ENCODE data around the gene TRPM3. TPM values are rescaled to one million over a fixed set of nuclear protein-coding genes. Genes with fewer than 3 reads are reported as not detected.

TRPM3 gene
- total and polyA plus RNA-seq, 2 donors (not counting 1 experiment from before 2014, with no cell fraction given): not detected

Small RNA genes within 50 kb of the gene (small RNA-seq; reads per million reads assigned to genes)
- not detected for gene MIR204 (ENCODE audit: insufficient read length, low read depth, low replicate concordance)
- gene RN7SL726P (ENCODE audit: insufficient read length, low read depth, low replicate concordance): not detected
